GM21367 (cell line): ENCODE results near the gene NLGN3.
"Not testable (repeated sequence)": the region's sequence is repeated elsewhere in the genome, so short reads cannot be mapped to it uniquely, and the experiment has no call there.

Experiments used
- ATAC-seq: cut with Tn5 transposase; IDR thresholded peaks from one replicate; pipeline ENCODE4 v1.9.1; 2021; ENCODE audit not compliant: unreplicated experiment

Gene NLGN3

DNA sequence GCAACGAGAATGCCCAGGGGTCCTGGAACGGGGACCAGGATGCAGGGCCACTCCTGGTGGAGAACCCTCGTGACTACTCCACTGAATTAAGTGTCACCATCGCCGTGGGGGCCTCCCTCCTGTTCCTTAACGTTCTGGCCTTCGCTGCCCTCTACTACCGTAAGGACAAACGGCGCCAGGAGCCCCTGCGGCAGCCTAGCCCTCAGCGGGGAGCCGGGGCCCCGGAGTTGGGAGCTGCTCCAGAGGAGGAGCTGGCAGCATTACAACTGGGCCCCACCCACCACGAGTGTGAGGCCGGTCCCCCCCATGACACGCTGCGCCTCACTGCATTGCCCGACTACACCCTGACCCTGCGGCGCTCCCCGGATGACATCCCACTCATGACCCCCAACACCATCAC is 24.9 kb downstream of the NLGN3 start:
- no peak for ATAC-seq

DNA sequence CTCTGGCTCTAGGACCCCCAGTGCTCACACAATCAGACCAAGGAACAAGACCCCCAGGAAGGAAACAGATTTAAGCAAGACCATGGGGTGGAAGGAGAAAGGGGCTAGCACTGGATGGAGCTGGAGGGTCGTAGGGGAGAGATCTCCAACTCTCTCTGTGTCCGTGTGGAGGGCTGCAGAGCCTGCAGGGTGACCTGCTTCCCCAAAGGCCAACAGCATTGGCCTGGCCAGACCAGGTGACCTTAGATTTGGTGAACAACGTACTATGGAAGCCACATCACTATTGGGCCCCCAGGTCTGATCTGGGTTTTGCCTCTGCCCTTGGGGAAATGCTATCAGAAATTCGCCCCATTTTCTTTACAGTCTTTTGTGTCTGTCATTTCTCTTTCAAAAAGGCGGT is 26.0 kb downstream of the NLGN3 start:
- ATAC-seq = no peak

DNA sequence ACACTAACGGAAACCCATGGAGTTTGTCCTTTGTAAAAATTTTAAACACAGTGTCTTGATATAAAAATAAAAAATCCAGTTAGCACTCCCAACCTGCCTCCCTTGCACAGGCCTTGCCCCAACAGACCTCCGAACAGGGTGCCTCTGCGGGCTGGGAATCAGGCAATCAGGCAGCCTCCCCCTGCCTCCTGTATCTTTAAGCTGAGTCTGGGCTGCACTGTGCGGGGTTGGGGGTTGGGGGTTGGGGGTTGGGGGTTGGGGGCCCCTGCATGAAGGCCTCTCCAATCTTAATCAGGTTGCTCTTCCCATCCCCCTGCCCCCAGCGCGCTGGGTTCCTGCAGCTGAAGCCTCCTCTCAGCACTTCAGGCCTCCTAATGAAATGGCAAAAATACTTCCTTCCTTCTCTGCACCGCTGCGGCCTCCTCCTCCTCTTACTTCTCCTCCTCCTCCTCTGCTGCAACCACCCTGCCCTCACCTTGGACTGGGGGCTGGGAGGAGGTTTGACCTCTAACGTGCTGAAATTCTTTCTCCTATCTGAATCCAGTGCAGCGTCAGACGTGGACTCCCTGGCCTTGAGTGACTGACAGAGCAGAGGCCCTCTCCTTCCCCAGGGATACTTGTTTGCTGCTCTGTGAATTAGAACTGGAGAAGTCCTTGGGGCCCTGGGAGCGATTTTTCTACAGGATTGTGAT is 26.6 kb downstream of the NLGN3 start:
- no peak for ATAC-seq

DNA sequence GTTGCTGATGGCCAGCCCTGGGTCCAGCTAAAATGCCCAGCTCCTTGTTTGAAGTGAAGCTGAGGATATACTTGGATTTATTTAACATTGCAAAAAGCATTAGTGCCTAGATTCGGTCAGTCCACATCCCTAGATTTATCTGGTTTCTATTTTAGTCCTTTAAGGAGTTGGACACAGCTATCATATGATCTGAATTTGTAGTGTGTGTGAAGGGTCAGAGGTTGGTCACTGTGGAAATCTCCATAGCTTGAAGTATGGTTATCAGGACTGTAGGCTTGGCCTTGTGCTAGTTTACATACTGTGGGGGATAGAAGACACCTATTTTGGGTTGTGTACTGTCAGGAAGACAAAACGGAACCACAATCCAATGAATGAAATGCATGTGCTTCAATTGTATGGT is 28.8 kb downstream of the NLGN3 start:
- no peak for ATAC-seq

DNA sequence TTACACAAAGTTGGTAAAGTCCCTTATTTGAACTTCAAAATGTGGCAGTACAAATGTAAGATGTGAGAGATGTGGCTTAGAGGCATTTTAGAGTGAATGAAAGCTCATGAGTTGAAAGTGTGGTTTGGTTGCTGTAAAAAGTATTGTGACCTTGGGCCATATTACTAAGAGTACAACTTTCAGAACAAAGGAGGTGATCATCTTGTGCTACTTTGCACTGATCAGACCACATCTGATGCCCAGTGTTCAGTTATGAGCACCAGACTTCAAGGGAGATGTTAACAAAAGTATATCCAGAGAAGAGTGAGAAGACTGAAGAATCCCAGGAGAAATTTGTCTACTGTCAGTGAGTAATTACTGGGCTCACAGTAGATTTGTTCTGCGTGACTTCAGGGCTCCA is 30.2 kb downstream of the NLGN3 start:
- no peak for ATAC-seq

DNA sequence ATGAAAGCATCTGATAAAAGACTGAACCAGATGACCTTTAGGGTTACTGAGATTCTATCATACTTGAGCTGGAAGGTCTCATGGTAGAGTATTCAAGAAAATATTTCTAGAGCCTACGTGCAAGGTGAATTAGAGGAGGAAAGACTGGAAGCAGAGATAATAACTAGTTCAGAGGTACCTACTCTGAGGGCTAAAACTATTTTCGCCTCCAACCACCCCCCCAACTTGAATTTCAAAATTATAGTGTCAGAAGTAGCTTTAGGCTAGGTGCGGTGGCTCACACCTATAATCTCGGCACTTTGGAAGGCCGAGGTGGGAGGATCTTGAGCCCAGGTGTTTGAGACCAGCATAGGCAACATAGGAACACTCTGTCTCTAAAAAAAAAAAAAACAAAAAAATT is 30.9 kb downstream of the NLGN3 start:
- no peak for ATAC-seq

DNA sequence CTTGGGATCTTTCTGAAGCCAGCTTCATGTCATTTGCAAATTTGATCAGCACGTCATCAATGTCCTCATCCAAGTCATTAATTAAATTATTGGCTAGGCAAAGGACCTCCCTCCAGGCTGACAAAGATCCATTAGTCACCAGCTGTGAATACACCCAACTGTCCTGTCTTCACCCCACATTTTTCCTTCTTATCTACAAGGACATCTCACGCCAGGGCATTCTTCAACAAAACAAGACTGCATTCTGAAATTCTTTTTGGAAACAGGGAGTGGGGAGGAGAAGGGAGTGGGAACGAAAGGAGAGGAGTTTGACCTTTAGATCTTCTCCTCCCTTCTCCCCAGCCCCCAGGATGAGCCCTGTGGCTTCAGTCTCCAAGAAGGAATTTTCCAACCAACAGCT is 32.7 kb downstream of the NLGN3 start:
- no peak for ATAC-seq

DNA sequence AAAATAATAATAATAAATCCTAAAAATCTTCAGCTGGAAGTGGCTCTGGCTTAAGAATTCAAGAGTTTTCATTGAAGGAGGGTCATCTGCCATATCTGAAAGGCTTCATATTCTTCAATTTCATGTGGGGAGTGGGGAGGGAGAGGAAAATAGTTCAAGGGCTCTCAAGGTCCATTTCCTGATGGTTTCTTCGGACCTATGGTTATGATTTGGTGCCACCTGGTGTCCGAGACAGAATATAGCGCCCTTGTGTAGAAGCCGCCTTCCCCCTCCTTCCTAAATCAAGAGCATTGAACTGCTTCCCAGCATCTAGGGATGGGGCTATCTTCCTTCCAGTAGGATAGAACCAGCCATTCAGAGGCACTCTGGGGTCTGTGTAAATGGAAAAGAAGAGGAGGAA is 34.3 kb downstream of the NLGN3 start:
- ATAC-seq = no peak

DNA sequence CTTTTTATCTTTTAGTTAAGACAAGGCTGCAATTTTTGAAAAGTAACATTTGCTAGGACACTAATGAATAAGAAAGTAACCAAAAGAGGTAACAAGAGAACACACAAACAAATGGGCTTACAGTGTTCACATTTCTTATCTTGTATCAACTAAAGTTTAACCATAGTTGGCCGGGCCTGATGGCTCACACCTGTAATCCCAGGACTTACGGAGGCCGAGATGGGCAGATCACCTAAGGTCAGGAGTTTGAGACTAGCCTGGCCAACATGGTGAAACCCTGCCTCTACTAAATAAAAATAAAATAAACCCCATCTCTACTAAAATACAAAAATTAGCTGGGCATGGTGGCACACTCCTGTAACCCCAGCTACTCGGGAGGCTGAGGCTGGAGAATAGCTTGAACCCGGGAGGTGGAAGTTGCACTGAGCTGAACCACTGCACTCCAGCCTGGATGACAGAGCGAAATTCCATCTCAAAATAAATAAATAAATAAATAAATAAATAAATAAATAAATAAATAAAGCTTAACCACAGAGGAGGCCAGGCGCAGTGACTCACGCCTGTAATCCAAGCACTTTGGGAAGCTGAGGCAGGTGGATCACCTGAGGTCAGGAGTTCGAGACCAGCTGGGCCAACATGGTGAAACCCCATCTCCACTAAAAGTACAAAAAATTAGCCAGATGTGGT is 36.1 kb downstream of the NLGN3 start:
- not testable (repeated sequence) for ATAC-seq

DNA sequence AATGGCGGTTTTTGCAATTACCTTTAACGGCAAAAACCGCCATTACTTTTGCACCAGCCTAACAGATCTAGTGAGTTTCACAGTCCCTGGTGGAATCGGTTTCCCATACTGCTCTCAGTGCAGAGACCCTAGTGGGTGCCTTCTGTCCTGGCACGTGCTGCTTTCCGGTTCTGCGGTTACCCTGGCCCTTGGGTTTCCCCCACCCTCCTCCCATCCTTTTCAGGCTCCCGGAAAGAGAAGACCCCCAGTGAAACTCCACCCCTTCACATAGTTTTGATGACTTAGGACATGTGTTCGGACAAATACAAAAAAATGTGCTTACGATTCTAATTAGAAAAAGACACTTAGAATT is 36.9 kb downstream of the NLGN3 start:
- ATAC-seq = peak; percentile 48

DNA sequence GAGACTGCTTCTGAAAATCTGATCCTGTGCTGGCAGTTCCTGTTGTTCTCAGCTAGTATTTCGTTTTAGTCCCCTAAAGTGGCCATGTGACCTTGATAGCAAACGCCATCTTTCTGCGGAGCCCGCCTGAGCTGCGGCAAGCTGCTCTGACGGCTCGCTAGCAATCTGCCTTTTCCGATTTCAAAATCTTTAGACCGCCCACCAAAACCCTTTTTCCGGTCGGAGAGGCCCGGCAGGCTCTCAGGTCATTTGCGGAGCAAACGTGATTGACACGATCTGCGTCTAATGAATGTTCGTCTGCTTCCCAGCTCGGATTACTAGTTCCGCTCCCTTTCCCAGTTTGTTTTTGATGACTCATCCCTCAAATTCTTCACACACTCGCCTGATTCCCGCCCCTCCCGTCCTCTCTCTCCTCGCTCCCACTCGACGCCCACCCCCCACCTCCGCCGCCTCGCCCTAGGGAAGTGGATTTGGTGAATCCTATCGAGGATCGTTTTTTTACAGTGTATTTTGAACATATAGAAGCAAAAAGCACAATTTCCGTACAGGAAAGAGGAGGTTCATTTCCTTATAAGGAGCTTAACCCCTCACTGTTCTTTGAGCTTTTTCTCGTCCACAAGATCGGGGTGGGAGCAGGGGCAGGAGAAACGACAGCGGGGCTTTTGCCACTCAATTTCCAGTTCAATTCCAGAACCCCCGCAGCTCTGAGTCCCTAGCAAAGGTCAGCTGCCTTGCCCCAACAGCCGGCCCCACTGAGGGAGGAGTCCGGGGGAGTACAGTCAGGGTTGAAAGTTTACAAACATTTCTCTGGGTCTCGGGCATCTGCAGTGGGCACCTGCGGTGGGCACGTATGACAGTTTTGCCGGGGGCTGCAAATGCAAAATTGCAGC is 37.5 kb downstream of the NLGN3 start:
- ATAC-seq = peak; percentile 78

DNA sequence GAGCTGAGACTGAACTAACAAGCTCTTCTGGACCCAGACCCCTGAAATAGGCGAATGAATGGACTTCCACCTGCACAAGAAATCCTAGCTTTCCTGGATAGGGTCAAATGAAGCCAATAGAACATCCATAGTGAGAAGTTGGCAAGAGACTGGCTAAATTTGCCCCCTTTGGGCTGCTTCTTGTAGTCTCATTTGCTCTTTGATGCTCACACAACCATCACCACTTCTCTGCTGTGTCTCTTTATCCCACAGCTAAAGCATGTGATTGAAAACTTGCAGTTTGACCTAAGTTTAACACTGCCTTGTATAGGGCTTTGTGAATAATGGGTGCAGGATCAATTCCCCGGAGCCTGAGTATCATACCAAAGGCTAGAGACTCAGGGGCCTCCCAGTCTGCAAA is 38.2 kb downstream of the NLGN3 start:
- no peak for ATAC-seq

DNA sequence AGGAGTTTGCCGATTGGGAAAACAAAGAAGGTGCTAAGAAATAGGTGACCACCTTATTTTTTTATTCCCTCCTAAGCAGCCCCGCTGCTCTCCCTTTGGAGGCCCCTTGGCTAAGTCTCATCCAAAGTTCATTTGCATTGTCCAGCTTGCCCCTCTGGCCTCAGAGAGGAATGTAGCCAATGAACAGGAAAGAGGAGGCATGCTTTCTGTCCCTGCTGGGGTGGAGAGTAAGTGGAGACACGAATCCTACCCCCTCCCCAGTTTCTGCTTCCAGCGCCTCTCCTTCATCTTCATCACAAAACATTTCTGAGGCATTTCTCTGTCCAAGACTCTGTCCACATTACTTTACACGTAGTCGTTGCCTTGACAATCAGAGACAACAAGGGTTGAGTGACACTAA is 38.7 kb downstream of the NLGN3 start:
- ATAC-seq = no peak

DNA sequence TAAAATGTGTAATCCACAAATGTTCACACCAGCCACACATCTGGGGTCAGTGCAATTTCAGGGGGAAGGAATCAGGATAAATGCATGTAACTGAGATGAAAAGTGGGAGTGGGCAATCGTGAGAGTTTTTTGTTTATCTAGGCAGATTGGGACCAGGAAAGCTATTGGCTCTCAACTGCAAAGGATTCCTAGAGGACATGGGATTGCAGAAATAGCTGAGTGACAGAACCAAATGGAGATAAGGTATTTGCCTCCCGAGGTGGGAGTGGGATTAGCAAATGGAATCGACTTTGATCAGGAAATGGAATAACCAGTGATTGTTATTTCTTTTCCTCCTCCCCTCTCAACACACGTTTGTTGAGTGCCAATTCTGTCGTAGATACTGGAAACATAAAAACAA is 39.5 kb downstream of the NLGN3 start:
- no peak for ATAC-seq

DNA sequence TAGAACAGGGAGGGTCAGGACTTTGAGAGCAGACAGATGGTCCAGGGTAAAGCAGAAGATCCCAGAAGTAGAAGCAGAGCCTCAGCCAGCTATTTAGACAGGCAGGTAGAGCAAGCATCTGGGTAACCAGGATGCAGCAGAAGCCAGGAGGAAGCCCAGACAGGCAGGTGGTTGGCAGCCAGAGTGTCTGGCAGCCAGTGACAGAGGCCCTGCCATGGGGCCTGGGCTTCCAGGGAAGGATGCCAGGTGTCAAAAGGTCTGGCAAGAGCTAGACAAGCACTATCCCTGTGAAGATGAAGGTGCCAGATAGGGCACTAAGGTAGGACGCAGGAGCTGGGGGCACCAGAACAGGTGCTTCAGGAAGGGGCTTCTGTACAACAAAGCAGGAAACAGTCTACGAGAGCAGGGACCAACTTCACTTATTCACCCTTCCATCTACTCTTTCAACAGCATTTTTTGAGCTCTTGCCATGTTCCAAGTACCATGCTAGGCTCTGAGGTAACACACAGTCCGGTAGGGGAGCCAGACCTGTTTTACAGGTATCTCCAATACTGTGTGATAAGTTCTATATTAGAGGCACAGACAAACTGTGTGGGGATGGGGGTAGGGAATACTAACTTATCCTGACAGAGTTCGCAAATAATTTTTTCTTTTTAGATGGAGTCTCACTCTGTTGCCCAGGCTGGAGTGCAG is 40.3 kb downstream of the NLGN3 start:
- no peak for ATAC-seq

DNA sequence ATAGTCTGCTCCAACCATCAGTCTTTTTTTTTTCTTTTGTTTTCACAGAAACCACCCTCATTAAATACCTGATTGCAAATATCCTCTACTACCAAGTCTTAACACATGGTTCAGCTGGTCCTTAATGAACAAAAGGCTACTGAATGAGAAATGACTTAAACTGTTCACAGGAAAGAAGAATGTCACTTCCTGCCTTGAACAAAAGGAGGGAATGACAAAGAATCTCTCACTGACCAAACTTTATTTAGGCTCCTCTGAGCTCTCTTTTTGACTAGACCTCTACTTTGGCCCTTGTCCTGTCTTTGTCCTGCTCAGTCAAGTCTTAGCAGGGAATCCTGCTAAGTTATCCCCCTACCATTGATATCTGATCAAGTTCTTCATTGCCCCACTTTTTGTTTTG is 46.6 kb downstream of the NLGN3 start:
- ATAC-seq = no peak

DNA sequence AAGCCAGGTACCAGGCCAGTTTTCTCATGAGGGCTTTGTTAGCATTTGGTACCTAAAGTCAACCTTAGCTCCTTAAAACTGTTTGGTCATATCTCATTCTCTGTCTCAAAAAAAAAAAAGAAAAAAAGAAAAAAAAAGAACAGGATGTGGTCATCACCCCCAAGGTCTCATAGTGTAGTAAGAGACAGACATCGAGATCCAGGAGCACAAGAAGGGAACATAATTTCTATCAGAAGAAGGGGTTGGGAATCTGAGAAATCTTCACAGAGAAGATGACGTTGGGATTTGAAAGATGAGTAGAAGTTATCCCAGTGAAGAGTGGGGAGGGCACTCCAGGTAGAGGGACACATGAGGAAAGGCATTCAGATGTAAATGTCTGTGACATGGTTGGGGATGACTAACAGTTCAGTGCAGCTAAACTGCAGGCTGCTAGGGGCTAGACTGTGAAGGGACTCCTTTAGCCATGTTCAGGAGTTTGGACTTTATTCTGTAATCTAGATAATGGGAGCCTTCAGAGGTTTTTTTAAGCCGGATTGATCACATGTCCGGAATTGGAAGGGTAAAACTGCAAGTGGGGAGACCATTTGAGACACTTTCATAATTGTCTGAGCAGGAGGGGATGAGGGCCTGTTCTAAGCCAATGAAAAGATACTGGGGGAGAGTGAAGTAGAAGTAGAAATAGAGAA is 51.5 kb downstream of the NLGN3 start:
- no peak for ATAC-seq

DNA sequence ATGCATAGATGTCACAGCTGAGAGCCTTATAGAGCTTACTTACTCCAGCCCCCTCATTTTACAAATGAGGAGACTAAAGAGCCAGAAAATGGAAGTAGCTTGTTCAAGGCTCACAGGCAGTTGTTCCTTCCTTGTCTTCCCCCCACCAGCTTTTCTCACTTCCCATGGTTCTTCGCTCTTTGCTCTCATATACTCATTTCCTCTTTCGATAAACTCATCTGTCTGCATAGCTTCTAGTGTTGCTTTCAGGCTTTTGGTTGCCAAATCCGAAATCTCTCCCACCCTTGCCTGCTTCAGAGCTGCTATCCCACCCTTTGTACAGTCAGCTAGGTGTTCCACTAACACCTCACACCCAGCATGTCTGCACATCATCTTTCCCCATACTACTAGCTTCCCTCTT is 53.4 kb downstream of the NLGN3 start:
- no peak for ATAC-seq

DNA sequence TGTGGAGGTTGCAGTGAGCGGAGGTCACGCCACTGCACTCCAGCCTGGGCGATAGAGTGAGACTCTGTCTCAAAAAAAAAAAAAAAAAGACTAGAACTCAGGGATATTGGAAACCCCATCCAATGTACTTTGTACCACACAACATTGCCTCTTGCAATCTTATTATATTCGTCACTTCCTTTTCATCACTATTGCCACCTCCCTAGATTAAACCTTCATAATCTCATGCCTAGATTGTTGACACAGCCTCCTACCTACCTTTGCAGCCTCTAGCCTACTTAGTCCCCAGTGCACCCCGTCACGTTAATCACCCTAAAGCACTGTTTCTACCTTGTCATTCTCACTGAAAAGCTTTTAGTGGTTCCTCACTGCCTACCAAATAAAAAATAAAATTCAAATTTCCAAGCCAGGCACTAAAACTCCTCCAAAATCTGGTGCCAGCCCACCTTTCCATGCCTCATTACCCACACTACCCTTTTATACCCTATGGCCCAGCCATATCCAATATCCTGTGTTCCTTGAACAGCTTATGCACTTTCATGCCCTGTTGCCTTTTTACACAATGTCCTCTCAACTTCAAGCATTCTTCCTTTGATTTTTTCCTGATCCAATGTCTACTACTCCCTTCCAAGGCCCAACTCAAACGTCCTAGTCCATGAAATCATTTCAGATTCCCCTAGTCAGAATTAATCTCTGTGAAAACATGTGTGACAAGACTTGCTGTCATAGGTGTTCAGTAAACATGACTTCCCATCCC is 54.8 kb downstream of the NLGN3 start:
- no peak for ATAC-seq

DNA sequence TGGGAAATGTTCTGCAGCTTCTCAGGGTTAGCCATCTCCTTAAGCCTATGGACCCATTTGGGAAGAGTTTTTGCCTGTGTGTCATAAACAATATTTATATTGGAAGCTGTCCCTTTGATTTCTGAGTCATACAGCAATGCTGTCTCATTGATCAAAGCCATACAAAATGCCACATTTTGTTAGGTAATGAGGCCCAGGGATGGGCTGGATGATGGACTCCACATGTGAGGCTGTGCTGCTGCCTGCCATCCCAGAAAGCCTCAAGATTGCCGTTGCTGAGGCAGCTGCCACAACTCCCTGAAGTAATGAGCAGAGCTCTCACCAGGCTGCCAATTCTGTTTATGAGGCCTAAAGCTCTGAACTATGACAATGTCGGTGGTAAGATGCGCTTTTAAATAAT is 66.2 kb downstream of the NLGN3 start:
- ATAC-seq = no peak
